WERI-Rb-1 (cell line): ENCODE measurements around the gene MGLL.

Experiments used
- DNase-seq: peaks from one replicate; pipeline ENCODE4 v3.0.0-alpha.2; 2020
- H3K27ac ChIP-seq: fragments of 250-450 bp; sonication (Bioruptor Pico); 2 replicates; pipeline ENCODE4 v1.5.1; 2020; ENCODE audit warnings: mild to moderate bottlenecking, moderate library complexity
- H3K27me3 ChIP-seq: fragments of 250-450 bp; sonication (Bioruptor Pico); 2 replicates; pipeline ENCODE4 v1.5.1; 2021; ENCODE audit warnings: mild to moderate bottlenecking, low read depth, moderate library complexity; ENCODE audit not compliant: insufficient read depth, severe bottlenecking
- H3K36me3 ChIP-seq: fragments of 250-450 bp; sonication (Bioruptor Pico); 2 replicates; pipeline ENCODE4 v1.5.1; 2020; ENCODE audit warnings: mild to moderate bottlenecking, moderate library complexity
- H3K4me3 ChIP-seq: 2 replicates; pipeline ENCODE4 v1.5.1; 2011; ENCODE audit warnings: low read depth, mild to moderate bottlenecking, control low read depth, low read length
- H3K9me3 ChIP-seq: fragments of 250-450 bp; sonication (Bioruptor Pico); 2 replicates; pipeline ENCODE4 v1.5.1; 2021; ENCODE audit warnings: mild to moderate bottlenecking, moderate library complexity; ENCODE audit not compliant: severe bottlenecking
- CTCF ChIP-seq: IDR thresholded peaks from 2 replicates; pipeline ENCODE4 v1.5.1; 2011; ENCODE audit warnings: low read depth, mild to moderate bottlenecking, control low read depth, inconsistent platforms, low read length

The MGLL gene

DNA sequence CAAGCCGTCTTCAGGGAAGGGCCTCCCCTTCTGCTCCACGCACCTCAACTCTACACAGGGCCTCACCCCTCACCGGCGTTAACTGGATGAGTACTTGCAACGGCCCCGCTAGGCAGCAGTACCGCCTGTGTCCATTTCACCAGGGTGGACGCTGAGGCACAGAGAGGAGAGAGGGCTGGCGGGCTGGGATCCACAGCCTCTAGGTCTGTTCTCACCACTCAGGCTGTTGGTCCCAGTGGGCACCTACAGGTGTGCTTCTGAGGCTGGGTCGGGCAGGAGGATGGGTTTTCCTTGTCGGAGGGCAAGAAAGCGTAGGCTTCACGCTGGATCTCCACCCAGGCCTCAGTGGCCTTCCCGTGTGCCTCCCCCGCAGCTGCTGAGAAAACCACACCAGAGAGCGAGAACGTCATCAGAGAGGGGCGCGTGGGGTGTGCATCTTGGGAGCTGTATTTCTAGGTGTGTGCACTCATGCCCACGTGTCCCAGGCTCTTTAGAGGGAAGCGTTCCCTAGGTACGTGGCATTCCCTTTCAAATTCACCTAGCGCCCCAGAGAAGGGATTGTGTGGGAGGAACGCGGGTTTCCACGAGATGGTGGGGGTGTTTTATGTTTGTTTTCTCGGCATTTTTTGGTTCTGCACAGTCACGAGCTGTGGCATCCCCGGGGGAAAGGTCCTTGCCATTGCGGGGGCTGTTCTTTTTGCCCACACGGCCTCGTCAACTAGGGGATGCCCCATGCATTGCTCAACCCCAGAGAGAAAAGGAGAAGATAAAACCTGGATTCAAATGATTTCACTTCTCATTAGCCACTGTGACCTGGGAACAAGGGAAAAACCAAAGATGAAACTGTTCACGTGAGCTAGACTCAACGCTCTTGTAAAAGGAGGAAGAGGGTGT is 67.7 kb downstream of the MGLL start:
- H3K9me3 ChIP-seq = no peaks in the 10 kb centered on the region
- no peak for TF ChIP-seq CTCF
- no peak for DNase-seq
- no peak overlapping the region for H3K4me3 ChIP-seq
- H3K27me3 ChIP-seq = no peaks in the 10 kb centered on the region
- no peak overlapping the region for H3K27ac ChIP-seq
- H3K36me3 ChIP-seq = no peaks in the 10 kb centered on the region

DNA sequence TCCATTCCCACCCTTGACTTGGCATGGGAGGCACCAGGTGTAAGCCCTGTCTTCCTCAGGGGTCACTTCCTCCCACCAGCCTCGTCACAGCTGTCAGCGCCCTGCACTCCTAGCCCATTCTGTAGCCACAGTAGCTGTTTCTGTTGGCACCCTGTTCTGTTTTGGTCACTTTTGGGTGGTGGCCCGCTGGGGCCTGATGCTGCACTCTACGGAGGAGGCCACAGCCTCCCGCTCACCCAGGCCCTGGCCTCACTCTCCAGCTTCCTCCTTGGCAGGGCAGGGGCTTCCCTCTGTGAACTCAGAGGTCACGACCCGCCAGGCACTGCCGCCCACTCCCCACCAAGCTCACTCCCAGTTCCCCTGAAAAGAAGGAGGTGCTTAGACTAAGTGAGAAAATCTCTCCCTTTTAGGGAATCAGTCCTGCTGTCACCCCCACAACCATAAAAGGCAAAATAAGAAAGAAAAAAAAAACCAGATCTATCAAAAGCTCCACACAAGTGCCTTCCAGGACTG is 68.4 kb downstream of the MGLL start:
- Histone ChIP-seq H3K36me3 (no peaks in the 10 kb centered on the region), H3K27ac (no peak overlapping the region), H3K4me3 (no peak overlapping the region), H3K9me3 (no peaks in the 10 kb centered on the region), H3K27me3 (no peaks in the 10 kb centered on the region)
- TF ChIP-seq CTCF = no peak
- DNase-seq = no peak

GRCh38 chr3:127753338-127753737 is 69.0 kb downstream of the MGLL start:
- DNase-seq = no peak
- TF ChIP-seq CTCF = no peak
- Histone ChIP-seq H3K4me3 (no peak overlapping the region), H3K27me3 (no peaks in the 10 kb centered on the region), H3K36me3 (no peaks in the 10 kb centered on the region), H3K27ac (no peak overlapping the region), H3K9me3 (no peaks in the 10 kb centered on the region)

DNA sequence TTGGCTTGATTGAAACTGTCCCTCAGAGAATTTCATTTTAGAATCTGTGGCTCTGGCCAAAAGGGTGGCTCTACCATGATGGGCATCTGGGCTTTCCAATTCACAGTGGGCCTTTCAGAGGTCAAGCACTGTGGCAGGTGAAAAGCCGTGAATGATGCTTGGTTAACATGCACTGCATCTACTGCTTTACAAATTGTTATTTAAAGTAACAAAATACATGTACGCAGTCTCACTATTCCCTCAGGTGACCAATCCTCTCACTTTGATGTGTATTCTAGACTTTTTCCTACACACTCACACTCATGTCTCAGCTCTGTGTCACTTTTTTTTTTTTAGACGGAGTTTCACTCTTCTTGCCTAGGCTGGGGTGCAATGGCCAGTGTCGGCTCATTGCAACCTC is 70.5 kb downstream of the MGLL start:
- no peak for TF ChIP-seq CTCF
- H3K36me3 ChIP-seq = no peaks in the 10 kb centered on the region
- H3K9me3 ChIP-seq = no peaks in the 10 kb centered on the region
- no peak overlapping the region for H3K27ac ChIP-seq
- H3K4me3 ChIP-seq = no peak overlapping the region
- no peaks in the 10 kb centered on the region for H3K27me3 ChIP-seq
- no peak for DNase-seq

DNA sequence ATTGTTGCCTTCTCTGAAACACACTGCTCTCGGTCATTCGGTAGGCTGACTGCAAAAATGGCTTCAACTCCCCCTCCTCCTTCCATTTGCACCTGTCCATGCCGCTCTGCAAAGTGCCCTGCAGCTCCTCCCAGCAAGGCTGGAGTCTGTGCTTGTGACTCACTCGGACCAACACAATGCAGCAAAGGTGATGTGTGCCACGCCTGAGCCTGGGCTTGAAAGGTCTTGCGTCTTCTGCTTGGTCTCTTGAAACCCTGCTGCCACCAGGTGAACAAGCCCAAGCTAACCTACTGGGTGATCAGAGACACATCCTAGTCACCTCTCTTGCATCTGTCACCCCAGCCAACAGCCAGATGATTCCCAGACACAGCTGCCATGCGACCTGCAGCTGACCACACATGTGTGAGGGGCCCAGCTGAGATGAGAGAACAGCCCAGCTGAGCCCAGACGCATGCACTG is 71.1 kb downstream of the MGLL start:
- H3K4me3 ChIP-seq = no peak overlapping the region
- no peaks in the 10 kb centered on the region for H3K36me3 ChIP-seq
- H3K27ac ChIP-seq = no peak overlapping the region
- DNase-seq = no peak
- no peak for TF ChIP-seq CTCF
- H3K27me3 ChIP-seq = no peaks in the 10 kb centered on the region
- H3K9me3 ChIP-seq = no peaks in the 10 kb centered on the region
